Right kidney (tissue), 1 donor: Measurements from ENCODE around the gene CARD19.

Experiments
- DNase-seq: peaks from one replicate; pipeline ENCODE4 v3.0.0-alpha.2; 2016

The CARD19 gene

DNA sequence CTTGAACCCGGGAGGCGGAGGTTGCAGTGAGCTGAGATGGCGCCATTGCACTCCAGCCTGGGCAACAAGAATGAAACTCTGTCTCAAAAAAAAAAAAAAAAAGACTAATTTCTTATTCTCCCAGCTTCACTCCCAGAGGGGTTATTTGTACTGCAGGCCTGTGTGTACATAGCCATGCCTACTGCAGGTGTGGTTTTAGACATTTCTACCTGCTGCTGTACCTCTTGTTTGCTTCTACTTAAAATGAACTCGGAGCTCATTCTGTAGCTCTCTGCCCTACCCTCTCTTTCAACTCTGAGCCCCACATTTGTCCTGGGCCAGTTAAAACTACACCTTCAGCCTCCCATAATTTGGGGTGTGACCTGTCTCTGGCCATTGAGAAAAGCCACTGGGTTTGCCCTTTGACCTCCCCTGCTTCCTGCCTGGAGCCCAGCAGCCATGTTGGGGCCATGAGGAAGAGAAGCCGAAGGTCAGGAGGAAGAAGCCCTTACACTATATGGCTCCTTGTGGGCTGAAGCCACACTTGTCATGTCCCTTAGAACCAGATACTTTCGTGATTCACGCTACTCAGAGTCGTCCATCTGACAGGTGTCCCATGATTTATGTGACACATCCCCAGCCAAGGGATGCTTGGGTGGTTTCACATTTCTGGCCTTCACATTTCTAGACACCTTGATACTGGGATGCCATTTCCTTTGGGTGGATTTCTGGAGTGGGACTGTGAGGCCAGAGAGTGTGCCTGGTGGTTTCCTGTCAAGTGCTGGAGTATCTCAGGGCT is 9.4 kb upstream of the CARD19 start:
- DNase-seq = no peak

DNA sequence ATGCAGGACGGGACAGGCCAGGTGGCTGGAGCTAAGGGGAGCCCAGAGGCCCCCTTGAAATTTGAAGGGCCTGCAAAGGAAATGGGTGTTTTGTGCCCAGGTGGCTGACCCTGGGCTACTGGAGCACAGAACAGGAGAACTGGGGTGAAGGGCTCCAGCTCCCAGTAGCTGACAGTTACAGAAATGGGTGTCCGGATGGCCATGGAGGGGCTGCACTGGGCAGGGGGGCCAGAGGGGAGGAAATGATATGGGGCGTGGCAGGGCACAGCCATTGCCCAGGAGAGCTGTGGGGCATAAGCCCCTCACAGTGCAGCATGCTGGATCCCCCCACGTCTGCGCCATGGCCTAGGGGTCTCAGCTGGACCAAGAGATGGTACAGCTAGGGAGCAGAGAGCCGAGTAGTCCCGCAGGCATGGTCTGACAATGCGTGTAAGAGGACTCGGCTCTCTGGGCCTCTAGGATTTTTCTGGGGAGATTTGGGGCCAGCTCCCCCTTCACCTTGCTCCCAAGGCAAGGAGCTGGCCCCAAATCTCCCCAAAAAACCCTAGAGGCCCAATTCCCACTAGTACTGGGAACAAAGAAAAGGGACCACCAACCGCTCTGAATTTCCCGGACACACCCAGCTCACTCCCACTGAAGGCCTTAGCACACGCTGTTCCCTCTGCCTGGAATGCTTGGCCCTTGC is 7.9 kb upstream of the CARD19 start:
- no peak for DNase-seq

- DNase-seq = no peak
Observed at GRCh38 chr9:93088656-93089015, 7.4 kb upstream of the CARD19 start.

- no peak for DNase-seq
Observed at GRCh38 chr9:93089024-93089423, 7.0 kb upstream of the CARD19 start.

DNA sequence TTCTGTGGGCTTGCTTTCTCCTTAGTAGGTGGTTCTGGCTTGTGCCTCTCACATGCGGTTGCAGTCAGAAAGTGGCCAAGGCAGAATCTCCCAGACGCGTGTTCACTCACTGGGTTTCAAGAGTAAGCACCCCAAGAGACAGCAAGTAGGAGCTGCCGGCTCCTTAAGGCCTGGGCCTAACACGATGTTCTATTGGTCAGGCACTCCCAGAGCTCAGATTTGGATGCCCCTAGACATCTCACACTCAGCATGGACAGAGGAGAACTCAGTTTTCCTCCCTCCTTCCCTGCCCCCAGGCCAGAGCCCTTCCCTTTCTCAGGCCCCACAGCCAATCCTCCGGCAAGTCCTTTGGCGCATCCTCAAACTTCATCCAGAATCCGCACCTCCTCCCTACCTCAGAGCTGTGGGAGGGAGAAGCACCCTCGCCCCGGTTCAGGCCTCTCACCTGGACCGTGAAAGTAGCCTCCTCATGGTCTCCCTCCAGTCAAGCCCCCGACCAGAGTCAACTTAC is 6.5 kb upstream of the CARD19 start:
- DNase-seq = no peak

DNA sequence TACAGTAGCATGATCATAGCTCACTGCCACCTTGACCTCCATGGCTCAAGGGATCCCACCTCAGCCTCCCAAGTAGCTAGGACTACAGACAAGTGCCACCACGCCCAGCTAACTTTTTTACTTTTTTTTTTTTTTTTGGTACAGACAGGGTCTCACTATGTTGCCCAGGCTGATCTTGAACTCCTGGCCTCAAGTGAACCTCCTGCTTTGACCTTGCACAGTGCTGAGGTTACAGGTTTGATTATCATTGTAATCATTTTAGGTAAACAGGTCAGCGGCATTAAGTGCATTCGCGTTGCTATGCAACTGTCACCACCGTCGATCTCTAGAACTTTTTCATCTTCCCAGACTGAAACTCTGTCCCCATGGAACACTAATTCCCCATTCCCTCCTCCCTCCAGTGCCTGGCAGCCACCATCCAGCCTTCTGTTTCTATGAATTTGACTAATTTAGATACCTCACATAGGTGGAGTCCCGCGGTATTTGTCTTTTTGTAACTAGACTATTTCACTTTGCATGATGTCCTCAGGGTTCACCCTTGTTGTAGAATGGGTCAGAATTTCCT is 5.8 kb upstream of the CARD19 start:
- DNase-seq = no peak

DNA sequence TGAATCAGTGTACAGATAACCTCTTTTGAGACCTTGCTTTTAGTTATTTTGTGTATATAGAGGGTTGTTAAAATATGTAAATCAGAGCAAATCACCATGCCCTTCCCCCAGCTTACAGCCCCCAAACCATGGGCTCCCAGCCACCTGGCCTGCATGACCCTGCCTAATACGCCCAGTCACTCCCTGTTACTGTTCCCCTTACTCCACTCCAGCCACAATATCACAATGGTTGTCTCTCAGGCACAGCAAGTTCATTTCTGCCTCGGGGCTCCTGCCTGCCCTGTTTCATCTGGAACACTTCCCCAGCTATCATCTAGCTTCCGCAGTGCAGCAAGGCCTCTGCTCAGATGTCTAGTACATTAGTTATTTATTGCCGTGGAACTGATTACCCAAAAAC is 5.0 kb upstream of the CARD19 start:
- no peak for DNase-seq

DNA sequence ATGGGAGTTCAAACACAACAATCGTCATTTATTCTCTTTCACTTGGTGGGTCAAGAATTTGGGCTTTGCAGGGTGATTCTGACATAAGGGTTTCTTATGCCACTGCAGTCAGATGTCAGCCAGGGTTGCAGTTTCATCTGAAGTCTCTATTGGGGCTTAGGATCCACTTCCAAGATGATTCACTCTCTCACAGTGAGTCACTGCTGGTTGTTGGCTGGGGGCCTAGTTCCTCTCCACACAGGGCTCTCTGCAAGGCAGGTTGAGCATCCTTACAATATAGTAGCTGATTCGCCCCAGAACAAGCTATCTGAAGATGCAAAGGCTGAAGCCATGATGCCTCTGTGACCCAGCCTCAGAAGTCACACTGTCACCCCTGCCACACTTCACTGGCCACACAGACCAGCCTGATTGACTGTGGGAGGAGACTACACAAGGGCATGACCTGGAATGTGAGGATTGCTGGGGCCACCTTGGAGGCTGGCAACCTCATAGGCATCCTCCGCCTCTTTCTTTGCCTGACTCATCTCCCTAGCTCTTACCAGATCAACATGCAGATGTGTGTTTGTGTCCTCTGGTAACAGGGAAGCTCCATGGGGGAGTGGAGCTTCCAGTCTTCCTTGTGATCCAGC is 4.5 kb upstream of the CARD19 start:
- DNase-seq = no peak

GRCh38 chr9:93092251-93092991 is 3.6 kb upstream of the CARD19 start:
- DNase-seq = no peak

DNA sequence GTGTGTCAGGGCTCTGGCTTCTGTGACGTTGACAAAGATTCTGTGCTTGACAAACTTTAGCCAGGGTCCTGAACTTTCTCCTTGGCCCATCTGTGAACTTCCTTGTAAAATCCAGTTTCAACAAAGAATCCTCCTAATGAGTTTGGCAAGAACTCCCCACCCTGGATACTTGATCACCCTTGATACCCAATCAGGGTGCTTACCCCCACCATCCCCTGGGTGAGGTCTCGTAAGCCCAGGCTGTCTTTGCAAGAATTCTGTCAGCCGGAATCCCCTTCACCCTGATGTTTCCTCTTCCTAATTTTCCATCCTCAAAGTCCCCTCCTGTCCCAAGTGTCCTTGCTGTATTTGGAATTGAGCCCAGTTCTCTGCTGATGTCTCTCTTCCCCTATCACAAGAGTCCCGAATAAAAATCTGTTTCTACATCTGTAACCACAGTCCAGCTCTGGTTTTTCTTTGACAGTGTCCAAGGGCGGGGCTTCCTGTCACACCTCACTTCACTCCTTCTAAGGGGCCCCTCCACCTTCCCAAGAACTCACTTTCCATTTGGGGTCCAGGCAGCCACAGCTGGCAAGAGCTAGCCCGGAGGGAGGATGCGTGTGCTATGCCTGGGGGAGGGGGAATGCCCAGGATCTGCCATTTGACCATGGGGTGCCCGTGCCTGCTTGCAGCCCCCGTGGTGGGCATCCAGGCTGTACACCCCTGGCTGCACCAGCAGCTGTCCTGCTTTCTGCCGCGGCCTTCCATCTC is 2.7 kb upstream of the CARD19 start:
- DNase-seq = peak; percentile 65

GRCh38 chr9:93093877-93094657 is 1.9 kb upstream of the CARD19 start:
- no peak for DNase-seq

DNA sequence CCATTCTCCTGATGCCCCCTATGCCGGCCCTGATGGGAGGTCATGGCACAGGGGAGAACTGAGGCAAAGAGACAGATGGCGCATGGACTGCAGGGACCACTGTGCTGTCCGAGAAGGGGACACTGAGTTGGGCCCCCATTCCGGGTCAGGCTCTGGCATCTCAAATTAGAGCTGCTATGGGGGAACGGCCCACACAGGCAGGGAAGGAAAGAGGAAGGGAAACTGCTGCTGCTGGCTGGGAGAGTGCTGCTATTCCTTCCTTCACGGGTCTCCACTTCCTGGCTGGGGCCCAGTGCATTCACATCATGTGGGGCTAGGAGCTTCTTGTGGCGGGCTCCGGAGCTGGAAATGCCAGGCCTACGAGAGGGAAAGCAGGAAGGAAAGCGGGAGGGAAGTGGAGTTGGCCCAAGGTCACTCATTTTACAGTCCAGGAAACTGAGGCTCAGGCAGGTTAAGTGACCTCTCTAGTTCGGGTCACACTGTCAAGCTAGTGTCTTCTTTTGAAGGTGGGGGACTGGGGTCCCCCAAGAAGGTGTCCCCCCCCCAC is 1.3 kb upstream of the CARD19 start:
- DNase-seq = no peak

DNA sequence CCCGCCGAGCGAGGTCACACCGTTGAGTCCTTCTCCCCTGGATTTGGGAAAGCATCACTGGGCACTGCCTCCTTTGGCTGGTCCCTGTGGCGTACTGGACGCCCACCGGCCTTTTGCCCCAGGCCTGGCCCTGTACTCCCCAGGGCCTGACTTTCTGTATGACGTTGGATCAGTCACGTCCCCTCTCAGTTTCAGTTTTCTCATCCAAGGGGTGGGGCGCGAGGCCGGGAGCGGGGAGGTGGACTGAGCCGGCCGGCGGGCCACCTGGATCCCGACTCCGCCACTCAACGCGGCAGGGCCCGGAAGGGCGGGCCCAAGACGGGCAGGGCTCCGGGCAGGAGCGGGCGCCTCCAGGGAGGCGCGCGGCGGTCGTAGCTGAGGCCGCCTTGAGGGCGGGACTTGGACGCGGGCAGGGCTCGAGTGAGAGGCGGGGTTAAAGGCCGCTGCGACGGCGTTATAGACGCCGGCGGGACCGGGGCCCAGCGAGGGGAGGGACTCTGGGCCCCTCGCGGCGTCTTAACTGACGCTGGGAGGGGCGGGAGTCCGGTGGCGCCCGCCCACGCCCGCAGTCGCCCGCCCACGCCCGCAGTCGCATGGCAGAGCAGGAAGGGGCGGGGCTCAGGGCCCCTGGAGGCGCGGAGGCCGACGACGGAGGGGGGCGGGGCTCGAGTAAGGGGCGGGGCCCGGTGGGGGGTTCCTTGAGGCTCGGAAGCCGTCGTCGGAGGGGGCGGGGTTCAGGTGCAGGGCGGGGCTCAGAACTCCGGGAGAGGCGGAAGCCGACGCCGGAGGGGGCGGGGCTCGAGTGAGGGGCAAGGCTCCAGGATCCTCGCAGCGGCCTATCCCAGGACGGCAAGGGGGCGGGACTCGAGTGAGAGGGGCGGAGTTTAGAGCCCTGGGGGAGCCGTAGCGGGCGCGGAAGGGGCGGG is 549 bp upstream of the CARD19 start:
- DNase-seq = peak; percentile 96

DNA sequence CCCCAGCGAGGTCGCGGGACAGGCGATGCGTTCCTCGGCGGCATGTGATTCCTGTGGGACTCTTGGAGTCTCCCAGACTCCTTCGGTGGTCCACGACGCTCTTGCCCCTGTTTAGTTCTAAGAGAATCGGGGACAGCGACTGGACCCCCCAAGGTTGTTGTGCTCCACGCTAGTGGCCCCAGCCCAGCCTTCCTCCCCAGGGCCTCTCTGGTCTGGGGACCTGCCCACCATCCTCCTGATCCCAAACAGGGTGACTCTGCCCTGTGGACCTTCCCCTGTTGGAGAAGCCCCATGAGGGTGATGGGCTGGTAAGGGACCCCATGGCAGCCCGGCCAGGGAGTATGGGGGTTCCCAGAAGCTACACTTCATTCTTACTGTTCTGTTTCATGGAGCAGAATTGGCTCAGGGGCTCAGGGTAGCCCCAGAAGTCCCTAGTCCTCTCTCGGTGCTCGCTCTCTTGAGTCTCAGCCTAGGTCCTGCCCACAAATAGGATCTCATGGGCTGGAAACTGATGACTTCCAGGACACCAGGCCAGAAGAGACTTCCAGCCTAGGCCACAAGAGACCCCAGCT is 880 bp downstream of the CARD19 start:
- DNase-seq = no peak

DNA sequence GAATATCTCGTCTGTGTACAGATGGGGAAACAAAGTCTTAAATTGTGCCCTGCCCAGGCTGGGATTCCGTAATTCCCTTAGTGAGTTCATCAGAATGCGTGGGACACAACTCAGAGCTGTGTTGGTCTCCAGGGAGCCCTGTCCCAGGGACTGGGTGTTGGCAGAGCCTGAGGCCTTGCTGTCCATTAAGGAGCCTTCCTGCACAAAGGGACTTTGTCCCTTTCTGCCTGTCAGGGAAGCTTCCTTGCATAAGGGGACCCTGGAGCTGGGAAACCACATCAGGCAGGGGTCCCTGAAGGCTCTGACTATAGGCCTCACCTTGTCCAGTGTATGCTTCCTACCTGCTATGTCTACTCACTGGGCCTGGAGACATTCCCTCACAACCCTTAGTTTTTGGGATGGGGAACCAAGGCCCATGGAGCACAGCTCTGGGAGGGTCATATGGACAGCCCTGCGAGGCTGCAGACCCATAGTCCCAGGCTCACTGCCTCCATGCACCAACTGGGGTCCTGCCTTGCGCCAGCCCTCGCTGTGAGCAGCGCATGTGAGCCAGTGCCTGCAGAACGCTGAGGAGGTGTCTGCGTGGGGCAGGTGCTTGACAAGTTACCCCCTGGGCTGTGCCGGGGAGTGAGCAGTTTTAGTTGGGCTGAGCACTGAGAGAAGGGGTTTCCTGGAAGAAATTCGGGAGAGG is 1.6 kb downstream of the CARD19 start:
- DNase-seq = no peak

- DNase-seq = no peak
Observed at GRCh38 chr9:93098236-93098946, 2.4 kb downstream of the CARD19 start.

- no peak for DNase-seq
Observed at GRCh38 chr9:93099551-93100275, 3.7 kb downstream of the CARD19 start.
